ENCODE data around the gene HMG20B. TPM values are rescaled to one million over a fixed set of nuclear protein-coding genes. Genes with fewer than 3 reads are reported as not detected.

HMG20B gene
- 10 to 100 TPM; 51.8 to 52.5 TPM for total RNA-seq

- peaks cover 5% of the 10 kb centered on the region for H3K36me3 ChIP-seq
- H3K27ac ChIP-seq = peak within 1 kb of the TSS; percentile 55 to 84
- H3K9me3 ChIP-seq = no peaks in the 10 kb centered on the region
- DNase-seq (ENCODE audit: low spot score) = no peak
- peak within 1 kb of the TSS; percentile 62 to 99 for H3K4me3 ChIP-seq
- H3K27me3 ChIP-seq = no peaks in the 10 kb centered on the region
- TF ChIP-seq CTCF (IDR thresholded peaks at IDR 0.05) = no peak
- peaks cover 0 to 28% of the 10 kb centered on the region in 2 donors for H3K4me1 ChIP-seq
These were observed at the start of gene HMG20B for GRCh38 chr19:3572855-3573161. Gene HMG20B, plus strand, starts transcription at chr19:3572944. Its CDS starts 366 bp downstream, at chr19:3573310.

GRCh38 chr19:3523361-3524077, 49.2 kb upstream of the HMG20B start:
- Histone ChIP-seq H3K36me3 (peaks cover 54% of the 10 kb centered on the region), H3K4me1 (no peaks in the 10 kb centered on the region), H3K4me3 (no peak overlapping the region), H3K27me3 (no peaks in the 10 kb centered on the region), H3K9me3 (no peaks in the 10 kb centered on the region), H3K27ac (no peak overlapping the region)
- no peak for TF ChIP-seq CTCF (IDR thresholded peaks at IDR 0.05)
- DNase-seq (ENCODE audit: low spot score) = no peak

- peaks cover 54% of the 10 kb centered on the region for H3K36me3 ChIP-seq
- DNase-seq (ENCODE audit: low spot score) = no peak
- no peak for TF ChIP-seq CTCF (IDR thresholded peaks at IDR 0.05)
These were observed 48.5 kb upstream of the HMG20B start for GRCh38 chr19:3524078-3524842.

GRCh38 chr19:3524904-3525451, 47.8 kb upstream of the HMG20B start:
- no peak for TF ChIP-seq CTCF (IDR thresholded peaks at IDR 0.05)
- Histone ChIP-seq H3K27ac (no peak overlapping the region), H3K27me3 (no peaks in the 10 kb centered on the region)

More at GRCh38 chr19:3524078-3524842, 48.5 kb upstream of the HMG20B start:
- Histone ChIP-seq H3K4me3 (no peak overlapping the region), H3K27me3 (no peaks in the 10 kb centered on the region), H3K9me3 (no peaks in the 10 kb centered on the region), H3K27ac (no peak overlapping the region), H3K4me1 (no peaks in the 10 kb centered on the region)

GRCh38 chr19:3526507-3527237, 46.1 kb upstream of the HMG20B start:
- no peaks in the 10 kb centered on the region for H3K4me1 ChIP-seq
- no peaks in the 10 kb centered on the region for H3K9me3 ChIP-seq
- no peak for TF ChIP-seq CTCF (IDR thresholded peaks at IDR 0.05)
- H3K27ac ChIP-seq = no peak overlapping the region
- no peaks in the 10 kb centered on the region for H3K27me3 ChIP-seq
- no peak overlapping the region for H3K4me3 ChIP-seq
- H3K36me3 ChIP-seq = peaks cover 59% of the 10 kb centered on the region
- DNase-seq (ENCODE audit: low spot score) = no peak

More at GRCh38 chr19:3524904-3525451, 47.8 kb upstream of the HMG20B start:
- Histone ChIP-seq H3K4me1 (no peaks in the 10 kb centered on the region), H3K36me3 (peaks cover 48% of the 10 kb centered on the region), H3K4me3 (no peak overlapping the region), H3K9me3 (no peaks in the 10 kb centered on the region)
- no peak for DNase-seq (ENCODE audit: low spot score)

All from right atrium auricular region (tissue), 2 donors.